GM19099 (cell line): ENCODE results near the gene SCARF2.

Experiments
- POLR2A ChIP-seq: IDR thresholded peaks from 3 replicates; pipeline ENCODE4 v1.6.1; 2011; ENCODE audit warnings: low read depth; ENCODE audit not compliant: insufficient read length; ENCODE audit errors: extremely low read depth

SCARF2 gene

GRCh38 chr22:20414059-20414440 lies 23.6 kb downstream of the SCARF2 start:
- TF ChIP-seq POLR2A, result no peak

- no peak for TF ChIP-seq POLR2A
These were observed 24.2 kb downstream of the SCARF2 start for GRCh38 chr22:20413217-20414058.

- TF ChIP-seq POLR2A, result no peak
These were observed 25.0 kb downstream of the SCARF2 start for GRCh38 chr22:20412474-20413216.

- TF ChIP-seq POLR2A, result no peak
These were observed 28.7 kb downstream of the SCARF2 start for GRCh38 chr22:20408891-20409290.

GRCh38 chr22:20407829-20408228 lies 29.8 kb downstream of the SCARF2 start:
- no peak for TF ChIP-seq POLR2A

- no peak for TF ChIP-seq POLR2A
These were observed 30.8 kb downstream of the SCARF2 start for GRCh38 chr22:20406686-20407408.

GRCh38 chr22:20405931-20406685 lies 31.5 kb downstream of the SCARF2 start:
- TF ChIP-seq POLR2A, result no peak

- TF ChIP-seq POLR2A, result no peak
These were observed 32.2 kb downstream of the SCARF2 start for GRCh38 chr22:20405291-20405930.

- no peak for TF ChIP-seq POLR2A
These were observed 32.7 kb downstream of the SCARF2 start for GRCh38 chr22:20404881-20405280.

GRCh38 chr22:20403779-20404140 lies 33.9 kb downstream of the SCARF2 start:
- no peak for TF ChIP-seq POLR2A

GRCh38 chr22:20402960-20403778 lies 34.5 kb downstream of the SCARF2 start:
- TF ChIP-seq POLR2A, result no peak

GRCh38 chr22:20401376-20402014 lies 36.1 kb downstream of the SCARF2 start:
- no peak for TF ChIP-seq POLR2A
